Pons (tissue), 1 donor: ENCODE measurements around the gene EYA2.
A peak's percentile ranks its signal among the peaks of the same experiment; 100 is the strongest.

ENCODE experiments used
- DNase-seq: peaks from one replicate; pipeline ENCODE4 v3.0.0-alpha.2; 2016; ENCODE audit warnings: low spot score

The EYA2 gene

DNA sequence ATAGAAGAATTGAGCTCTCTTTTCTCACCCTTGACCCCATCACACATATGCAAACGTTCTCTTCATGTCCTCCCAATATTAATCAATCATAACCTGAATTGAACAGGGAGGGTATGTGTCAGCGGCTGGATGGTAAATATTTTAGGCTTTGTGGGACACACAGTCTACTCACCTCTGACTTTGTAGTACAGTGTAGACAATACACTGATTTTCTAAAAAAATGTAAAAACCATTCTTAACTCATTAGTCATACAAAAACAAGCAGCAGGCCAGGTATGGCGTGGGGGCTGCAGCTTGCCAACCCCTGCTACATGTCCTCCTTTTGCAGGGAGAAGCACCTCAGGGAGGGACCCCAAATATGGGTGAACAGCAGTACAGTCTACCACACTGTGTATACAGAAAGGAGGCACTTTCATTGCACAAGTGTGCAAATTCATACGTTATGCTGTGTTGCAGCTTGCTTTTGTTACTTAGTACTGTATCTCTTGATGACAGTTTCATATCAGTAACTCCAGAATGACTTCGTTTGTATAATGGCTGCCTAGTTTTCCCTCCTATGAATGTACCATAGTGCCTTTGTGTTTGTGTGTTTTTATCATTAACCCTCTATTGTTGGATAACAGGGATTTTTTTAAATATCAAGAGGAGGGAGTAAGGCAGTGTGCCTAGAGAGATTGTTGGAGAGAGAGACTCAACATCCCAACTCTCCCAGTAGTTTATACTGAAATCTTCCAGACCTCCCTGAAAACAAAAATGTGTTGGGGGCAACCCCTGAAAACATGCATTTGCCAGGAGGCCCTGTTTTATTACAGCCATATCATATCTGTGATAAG lies 247.5 kb downstream of the EYA2 start:
- DNase-seq: no peak

DNA sequence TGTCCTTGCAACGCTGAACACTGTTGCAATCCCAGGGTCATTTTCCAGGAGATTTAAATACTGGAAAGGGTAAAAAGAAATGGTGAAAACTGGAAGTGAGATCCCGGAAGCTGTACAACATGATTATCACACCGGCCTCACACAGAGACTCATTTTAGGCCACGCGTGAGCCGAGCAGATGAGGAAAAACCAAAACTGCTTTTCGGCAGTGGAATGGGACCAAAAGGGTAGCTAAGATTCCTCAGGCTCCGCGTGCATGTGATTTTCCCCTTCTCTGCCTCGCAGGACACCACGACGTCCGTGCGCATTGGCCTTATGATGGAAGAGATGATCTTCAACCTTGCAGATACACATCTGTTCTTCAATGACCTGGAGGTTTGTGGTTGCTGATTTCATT lies 248.1 kb downstream of the EYA2 start:
- DNase-seq: no peak

DNA sequence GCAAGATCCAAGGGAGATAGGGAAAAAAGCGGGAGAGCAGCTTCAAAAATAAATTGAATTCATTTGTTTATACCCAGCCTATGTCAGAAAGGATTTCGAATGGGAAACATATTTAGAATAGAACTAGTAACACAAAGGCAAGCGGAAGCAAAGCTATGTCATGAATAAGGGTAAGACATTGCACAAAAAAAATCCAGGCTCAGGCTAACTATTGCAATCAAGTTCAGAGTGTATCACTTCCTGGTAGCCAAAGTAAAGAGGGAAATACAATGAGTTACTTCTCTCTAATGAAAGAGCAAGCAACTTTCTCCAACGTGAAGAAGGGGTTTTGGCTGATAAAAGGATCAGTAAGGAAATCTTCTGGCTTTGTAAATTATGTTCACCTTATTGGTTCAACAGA lies 249.0 kb downstream of the EYA2 start:
- DNase-seq: no peak

DNA sequence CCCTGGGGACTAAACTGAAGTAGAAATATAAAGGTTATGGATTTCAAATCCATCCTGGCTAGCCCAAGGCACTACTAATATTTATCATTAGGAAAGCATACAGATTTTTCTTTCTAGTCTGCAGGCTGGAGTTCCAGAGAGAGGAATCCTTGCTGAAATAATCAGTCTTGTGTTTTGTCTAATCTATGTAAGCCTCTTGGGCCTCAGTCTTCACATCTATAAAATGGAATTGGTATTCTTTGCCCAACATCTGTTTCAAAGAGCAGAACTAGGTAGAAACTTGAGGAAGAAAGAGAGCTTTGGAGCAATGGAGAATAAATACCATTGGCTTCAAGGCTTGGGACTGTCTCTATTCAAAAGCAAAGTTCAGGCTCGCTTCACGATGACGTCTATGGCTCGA lies 249.8 kb downstream of the EYA2 start:
- DNase-seq: no peak

DNA sequence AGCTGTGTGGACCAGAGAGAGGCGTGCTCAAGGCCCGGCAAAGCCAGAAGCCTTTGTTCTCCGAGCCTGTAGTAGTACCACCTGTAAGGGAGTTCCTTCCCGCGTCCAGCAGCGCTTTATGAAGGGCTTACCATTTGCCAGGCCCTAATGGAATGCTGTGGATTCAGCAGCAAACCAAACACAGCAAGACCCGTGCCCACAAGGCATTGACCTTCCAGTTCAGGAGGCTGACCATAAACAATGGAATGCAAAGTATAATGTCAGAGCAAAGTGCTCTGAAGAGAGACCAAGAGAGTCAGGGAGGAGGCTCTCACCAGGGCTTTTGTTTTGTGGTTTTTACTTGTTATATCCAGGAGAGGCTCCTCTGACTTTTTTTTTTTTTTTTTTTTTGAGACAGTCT lies 252.0 kb downstream of the EYA2 start:
- DNase-seq: no peak

DNA sequence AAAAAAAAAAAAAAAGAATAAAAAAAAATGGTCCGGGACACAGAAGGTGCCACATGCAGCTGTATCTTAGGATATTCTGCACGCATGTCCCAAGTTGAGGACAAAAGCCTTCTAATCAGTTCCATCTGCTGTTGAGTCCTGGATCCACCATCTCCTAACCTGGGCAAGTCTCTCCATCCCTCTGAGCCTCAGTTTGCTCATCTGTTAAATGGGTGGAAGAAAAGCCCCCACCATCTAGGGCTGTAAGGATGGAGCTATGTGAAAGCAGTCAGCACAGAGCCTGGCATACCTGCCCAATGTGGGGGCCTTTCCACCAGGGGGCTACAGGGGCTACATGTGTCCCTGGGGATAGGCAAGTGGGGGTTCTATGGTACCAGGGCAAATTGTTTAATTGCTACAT lies 253.4 kb downstream of the EYA2 start:
- DNase-seq: no peak

DNA sequence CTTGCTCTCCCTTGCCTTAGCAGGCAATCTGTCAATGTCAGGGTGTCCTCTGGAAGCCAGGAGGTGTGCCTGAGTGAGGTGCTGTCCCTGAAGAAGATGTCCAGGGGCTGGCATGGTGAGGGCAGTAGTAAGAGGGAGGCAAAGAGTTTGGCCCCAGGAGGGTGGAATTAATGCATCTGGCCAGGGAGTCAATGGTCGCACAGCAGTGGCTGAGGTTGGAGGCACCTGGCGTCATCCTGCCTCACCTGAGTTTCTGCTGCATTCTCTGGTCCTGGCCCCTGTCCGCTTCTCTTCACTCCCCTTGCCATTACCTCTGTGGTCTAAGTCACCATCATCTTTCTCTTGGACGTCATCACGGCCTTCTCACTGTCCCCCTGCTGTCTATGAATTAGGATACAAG lies 255.3 kb downstream of the EYA2 start:
- no peak for DNase-seq

DNA sequence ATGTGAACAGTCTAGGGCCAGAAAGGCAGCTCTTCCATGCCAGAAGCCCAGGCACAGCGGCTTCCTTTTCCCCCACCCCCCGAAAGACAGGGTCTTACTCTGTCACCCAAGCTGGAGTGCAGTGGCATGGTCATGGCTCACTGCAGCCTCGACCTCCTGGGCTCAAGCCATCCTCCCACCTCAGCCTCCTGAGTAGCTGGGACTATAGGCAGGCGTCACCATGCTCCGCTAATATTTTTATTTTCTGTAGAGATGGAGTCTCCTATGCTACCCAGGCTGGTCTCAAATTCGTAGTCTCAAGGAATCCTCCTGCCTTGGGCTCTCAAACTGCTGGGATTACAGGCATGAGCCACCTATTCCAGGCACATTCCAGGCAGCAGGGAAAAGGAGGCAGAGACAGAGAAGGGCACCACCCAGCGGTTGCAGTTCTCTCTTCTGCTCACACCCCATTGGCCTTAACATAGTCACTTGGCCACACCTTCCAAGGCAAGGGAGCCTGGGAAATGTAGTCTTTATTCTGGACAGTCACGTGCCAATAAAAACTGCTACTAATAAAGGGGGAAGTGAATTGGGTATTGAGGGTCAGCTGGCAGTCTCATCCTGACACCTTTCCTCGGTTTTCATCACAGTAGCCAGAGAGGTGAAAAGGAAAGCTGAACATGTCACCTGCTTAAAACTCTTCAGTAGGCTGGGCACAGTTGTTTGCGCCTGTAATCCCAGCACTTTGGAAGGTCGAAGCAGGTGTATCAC lies 255.9 kb downstream of the EYA2 start:
- DNase-seq: peak; percentile 39

DNA sequence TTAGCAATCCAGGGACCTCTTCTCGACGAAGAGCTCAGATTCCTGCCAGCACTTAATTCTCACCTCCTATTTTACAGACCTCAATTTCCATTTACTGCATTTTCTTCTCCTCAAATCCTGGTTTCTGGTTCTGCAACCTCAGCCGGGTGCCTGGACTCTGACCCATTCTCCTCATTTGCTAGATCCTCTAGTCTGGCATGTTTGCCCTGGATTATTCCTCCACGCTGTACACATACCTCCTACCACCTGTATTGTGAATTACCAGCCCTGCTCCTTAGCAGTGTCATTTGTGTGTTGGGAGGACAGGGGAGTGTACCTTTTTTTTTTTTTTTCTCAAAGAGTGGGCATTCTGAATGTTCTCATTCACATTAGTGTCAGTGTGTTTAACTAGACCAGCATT lies 257.4 kb downstream of the EYA2 start:
- no peak for DNase-seq

DNA sequence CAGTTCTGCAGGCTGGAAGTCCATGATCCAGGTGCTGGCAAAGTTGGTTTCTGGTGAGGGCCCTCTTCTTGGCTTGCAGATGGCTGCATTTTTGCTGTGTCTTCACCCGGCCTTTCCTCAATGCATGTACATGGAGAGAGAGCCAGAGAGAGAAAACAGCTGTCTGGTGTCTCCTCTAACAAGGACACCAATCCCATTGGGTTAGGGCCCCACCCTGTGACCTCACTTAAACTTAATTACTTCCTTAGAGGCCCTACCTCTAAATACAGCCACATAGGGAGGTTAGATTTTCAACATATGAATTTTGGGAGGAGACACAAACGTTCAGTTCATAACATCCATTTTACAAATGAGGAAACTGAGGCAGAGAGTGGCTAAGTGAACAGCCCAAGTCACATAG lies 259.4 kb downstream of the EYA2 start:
- no peak for DNase-seq

DNA sequence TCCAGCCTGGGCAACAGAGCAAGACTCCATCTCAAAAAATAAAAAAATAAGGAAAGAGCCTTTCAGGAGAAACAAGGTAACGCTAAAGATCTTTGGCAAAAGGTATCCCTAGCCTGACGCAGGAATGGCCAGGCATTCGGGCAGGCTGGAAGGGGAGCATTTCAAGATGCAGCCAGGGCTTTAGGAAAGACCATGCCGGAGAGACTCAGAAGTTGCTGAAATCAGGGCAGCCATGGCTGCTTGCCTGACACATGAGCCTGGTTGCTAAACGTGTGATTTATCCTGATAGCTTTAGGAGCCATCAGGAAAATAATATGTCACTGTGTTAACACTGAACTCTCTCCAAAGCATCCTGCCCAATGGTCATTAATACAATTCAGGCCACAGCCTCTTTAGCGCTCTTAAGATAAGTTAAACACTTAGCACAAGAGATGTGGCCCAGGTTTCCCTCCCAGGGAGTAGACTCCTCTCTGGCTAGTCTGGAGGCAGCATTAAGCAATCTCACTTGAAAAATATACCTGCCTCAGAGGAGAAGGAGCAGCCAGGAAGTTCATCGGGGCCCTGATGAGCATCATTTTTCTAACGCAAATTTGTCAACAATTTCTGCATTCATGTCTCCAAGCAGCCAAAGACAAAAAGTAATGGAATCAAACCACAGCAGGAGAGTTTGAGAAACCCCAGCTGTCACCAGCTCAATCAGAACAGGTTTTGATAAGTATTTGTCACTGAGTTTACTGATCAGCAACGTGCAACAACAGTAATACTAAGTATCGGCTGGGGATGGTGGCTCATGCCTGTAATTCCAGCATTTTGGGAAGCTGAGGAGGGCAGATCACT lies 261.9 kb downstream of the EYA2 start:
- no peak for DNase-seq

DNA sequence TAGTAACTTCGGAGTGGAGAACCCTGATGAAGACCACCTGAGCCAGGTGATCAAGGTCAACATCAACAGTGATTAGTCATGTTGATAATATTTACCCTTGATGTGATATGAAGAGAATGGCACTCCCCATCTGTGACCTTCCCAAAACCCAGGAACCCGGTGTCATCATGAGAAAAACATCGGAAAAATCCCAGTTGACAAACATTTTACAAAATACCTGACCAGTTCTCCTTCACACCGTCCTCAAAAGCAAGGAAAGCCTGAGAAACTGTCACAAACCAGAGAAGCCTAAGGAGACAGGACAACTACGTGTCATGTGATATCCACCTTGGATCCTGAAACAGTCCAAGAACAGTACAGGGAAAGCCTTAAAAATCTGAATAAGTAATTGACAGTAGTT lies 264.5 kb downstream of the EYA2 start:
- no peak for DNase-seq

DNA sequence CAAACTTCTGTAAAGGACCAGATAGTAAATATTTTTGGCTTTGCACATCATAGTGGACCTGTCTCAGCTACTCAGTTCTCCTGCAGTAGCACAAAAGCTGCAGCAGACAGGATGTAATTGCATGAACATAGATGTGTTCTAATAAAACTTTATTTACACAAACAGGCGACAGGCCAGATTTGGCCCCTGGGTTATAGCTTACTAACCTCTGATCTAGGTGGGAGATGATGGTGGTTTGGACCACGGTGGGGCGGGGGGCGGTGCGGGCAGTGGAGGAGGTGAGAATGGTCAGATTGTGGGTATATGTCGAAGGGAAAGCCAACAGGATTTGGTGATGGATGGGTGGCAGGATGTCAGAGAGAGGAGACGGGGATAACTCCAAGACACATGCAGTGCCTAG lies 265.6 kb downstream of the EYA2 start:
- no peak for DNase-seq

DNA sequence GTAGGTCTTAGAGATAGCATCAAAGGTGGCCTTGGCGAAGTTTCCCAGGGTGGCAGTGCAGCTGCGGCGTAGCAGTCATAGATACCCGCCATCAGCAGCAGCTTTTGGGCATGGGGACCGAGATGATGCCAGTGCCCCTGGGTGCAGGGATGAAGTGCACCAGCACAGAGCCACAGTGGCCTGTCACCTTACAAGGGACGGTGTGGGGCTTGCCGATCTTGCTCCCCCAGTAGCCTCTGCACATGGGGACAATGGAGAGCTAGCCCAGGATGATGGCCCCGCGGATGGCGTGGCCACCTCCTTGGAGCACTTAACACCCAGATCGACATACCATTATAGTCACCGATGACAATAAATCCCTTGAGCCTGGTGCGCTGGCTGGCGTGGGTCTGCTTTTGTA lies 266.3 kb downstream of the EYA2 start:
- DNase-seq: no peak

DNA sequence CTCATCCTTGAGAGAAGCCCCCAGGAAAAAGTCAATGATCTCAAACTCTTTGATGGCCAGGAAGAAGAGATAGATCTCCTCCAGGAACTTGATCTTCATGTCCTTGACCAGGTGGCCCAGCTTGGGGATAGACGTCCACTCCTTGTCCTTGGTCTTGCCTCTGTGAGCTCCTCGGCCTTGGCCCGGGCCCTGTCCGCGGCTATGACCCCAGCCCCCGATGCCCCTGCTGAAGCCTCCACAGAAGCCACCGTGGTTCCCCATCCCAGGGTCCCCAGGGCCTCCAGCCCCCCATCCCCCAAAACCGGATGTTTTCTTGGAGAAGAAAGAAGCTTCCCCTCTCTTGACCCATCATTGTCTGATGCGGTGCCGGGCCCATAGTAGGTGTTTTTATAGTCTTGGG lies 266.8 kb downstream of the EYA2 start:
- DNase-seq: no peak

DNA sequence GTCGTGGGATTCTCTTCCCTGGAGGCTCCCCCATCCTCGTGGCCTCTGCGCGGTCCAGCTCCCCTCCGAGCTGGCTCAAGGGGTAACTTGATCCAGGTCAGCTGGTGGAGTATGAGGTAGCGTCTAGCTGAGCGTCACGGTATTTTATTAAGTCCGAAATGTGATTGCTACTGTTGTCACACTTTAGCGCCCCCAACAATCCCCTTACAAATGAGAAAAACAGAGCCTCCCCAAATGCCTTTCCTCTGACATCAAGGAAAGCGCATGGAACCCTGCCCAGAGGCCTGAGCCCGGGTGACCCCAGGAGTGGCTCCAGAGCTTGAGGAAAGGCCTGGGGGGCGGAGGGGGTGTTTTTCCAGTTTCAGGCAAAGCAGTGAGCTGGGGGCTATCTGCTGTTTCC lies 269.5 kb downstream of the EYA2 start:
- DNase-seq: no peak

DNA sequence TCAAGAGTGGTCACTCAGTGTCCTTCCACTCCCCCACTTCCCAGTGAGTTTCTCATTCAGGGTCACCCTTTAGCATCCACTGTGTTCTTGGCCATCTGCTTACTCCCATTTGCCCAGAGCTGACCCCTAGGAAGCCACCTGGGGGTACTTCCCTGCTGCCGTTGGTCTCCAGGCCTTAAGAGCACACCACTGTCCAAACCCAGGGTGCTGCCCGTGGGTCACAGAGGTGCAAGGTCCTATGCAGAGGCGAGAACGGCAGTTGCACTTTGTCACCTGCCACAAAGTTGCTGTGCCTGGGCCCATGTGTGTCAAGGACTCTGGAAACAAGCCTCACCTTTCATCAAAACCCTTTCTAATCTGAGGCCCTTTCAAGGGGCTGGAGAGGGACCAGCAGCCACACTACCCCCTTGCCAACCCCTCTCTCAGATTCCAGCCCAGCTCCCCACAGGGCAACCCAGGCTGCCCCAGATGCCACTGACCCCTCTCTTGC lies 270.8 kb downstream of the EYA2 start:
- no peak for DNase-seq

DNA sequence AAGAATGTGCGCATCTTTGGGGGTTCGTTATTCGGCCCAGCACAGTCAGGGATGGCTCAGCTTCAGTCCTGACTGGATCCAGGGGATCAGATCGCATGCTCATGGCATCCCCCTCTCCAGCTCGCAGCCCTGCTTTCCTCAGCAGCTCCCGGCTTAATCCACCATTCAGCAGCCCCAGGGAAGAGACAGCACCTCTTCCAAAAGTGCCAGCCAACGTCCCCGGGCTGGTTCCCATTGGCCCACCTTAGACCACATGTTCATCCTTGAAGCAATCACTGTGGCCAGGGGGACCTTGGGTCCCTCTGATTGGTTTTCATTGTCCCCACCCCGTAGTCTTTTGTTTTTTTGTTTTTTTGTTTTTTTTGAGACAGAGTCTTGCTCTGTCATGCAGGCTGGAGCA lies 273.2 kb downstream of the EYA2 start:
- no peak for DNase-seq

DNA sequence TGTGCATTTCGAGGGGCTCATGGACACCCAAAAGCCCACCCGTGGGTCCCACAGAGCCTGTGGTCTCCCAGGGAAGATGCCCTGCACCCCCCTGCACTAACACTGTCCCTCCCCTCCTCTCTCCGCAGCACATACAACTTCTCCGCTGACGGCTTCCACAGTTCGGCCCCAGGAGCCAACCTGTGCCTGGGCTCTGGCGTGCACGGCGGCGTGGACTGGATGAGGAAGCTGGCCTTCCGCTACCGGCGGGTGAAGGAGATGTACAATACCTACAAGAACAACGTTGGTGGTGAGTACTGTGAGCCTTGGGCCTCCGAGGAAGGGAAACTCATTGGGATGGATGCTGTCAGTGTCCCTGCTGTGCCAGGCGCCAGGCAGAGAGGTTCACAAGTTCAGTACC lies 277.9 kb downstream of the EYA2 start:
- no peak for DNase-seq

DNA sequence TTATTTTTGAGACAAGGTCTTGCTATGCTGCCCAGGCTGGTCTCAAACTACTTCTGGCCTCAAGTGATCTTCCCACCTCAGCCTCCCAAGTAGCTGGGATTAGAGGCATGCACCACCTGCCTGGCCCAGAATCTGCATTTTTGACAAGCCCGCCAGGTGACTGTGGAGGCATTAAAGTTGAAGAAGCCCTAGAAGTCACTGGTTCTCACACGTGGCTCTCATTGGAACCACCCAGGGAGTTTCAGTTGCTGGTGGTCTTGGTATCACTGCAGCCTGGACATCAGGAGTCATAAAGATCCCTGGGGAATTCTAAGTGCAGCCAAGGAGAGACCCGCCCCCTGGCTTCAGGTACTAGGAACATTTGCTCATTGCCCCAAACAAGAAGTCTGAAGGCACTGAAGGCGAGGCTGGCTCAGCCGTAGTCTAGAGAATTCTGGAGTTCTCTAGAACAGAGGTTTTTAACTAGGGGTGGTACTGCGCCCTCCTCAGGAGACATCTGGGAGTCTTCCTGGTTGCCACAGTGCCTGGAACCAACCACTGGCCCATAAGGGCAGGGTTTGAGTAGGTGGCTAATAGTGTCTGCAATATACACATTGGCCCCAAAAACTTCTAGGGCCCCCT lies 279.1 kb downstream of the EYA2 start:
- no peak for DNase-seq

DNA sequence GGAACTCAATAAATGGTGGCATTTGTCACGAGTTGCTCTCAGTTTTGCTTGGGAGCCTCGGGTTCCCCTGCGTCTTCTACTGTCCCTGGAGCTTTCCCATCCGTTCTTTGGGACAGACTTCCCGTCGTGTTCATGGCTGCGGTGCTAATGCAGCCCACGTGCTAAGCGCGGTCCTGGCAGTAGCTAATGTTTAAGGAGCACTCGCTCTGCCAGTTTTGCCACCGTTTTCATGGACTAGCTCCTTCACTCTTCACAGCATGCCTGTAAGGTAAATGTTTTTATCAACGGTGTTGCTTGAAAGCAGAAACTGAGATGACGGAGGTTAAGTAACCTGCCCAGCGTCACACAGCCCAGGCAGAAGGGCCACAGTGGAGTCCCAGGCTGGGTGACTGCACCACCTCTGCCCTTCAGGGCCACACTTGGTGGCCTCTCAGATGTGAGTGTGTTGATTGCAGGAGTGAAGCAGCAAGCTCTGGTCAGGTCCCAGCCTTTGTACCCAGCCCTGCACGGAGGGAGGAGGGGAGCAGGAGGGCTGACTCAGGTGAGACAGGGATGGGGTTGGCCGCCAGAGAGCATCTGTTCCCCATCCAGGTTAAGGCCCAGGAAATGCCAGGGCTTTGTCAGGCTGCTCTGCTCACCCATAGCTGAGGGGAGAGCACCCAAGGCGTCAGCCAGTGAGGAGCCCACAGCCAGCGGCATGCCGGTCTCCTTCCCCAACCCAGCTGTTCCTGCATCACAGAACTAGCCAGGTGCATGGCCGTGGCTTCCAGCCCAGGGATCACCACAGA lies 280.0 kb downstream of the EYA2 start:
- no peak for DNase-seq
